G401 (cell line): Measurements from ENCODE around the gene TRAPPC14. TPM values are rescaled to one million over a fixed set of nuclear protein-coding genes. Genes with fewer than 3 reads are reported as not detected.

Experiments
- DNase-seq: peaks from one replicate; pipeline ENCODE4 v3.0.0-alpha.2; 2015; ENCODE audit warnings: low spot score
- in situ Hi-C: cut with HindIII; loops from 2 replicates; pipeline ENCODE4 v1.10.0; 2016; ENCODE audit warnings: low sequenced_read_pairs, mixed read lengths
- total RNA-seq: library from RNA; depleted of rRNA; stranded (reverse); fragments of >200 nt; shearing (Covaris generic); gene quantifications from 2 replicates; pipeline ENCODE4 v1.2.3, GENCODE V29; 2014

TRAPPC14 gene
- total RNA-seq, 1 experiment from 2014 or later = 14.4 TPM

- in situ Hi-C loops = no loop called here
- no peak for DNase-seq
These were observed 16.9 kb upstream of the TRAPPC14 start for GRCh38 chr7:100175296-100175935.

GRCh38 chr7:100174582-100174981, 16.1 kb upstream of the TRAPPC14 start:
- in situ Hi-C loops = no loop called here
- DNase-seq = no peak

GRCh38 chr7:100173806-100174495, 15.4 kb upstream of the TRAPPC14 start:
- DNase-seq = no peak
- in situ Hi-C loops = no loop called here

- in situ Hi-C loops = no loop called here
- no peak for DNase-seq
These were observed 13.3 kb upstream of the TRAPPC14 start for GRCh38 chr7:100171840-100172239.

- DNase-seq = no peak
These were observed 12.7 kb upstream of the TRAPPC14 start for GRCh38 chr7:100171087-100171681.

GRCh38 chr7:100170101-100170897, 11.8 kb upstream of the TRAPPC14 start:
- no peak for DNase-seq
- in situ Hi-C loops = no loop called here

More at GRCh38 chr7:100171087-100171681, 12.7 kb upstream of the TRAPPC14 start:
- in situ Hi-C loops = no loop called here

GRCh38 chr7:100169147-100169850, 10.8 kb upstream of the TRAPPC14 start:
- in situ Hi-C loops = no loop called here
- no peak for DNase-seq

- in situ Hi-C loops = no loop called here
- no peak for DNase-seq
These were observed 9.4 kb upstream of the TRAPPC14 start for GRCh38 chr7:100167912-100168323.

GRCh38 chr7:100166970-100167911, 8.7 kb upstream of the TRAPPC14 start:
- in situ Hi-C loops = no loop called here
- DNase-seq = no peak

GRCh38 chr7:100166317-100166940, 7.9 kb upstream of the TRAPPC14 start:
- in situ Hi-C loops = no loop called here
- DNase-seq = no peak

GRCh38 chr7:100163871-100164270, 5.3 kb upstream of the TRAPPC14 start:
- in situ Hi-C loops = no loop called here

GRCh38 chr7:100163006-100163531, 4.5 kb upstream of the TRAPPC14 start:
- DNase-seq = no peak

More at GRCh38 chr7:100163871-100164270, 5.3 kb upstream of the TRAPPC14 start:
- DNase-seq = no peak

GRCh38 chr7:100160067-100160466, 1.5 kb upstream of the TRAPPC14 start:
- no peak for DNase-seq
- in situ Hi-C loops = no loop called here

More at GRCh38 chr7:100163006-100163531, 4.5 kb upstream of the TRAPPC14 start:
- in situ Hi-C loops = no loop called here

GRCh38 chr7:100159099-100159623, 638 bp upstream of the TRAPPC14 start:
- DNase-seq = no peak
- in situ Hi-C loops = no loop called here

- DNase-seq = peak; percentile 65
- in situ Hi-C loops = no loop called here
These were observed 942 bp downstream of the TRAPPC14 start for GRCh38 chr7:100157334-100158228.

GRCh38 chr7:100157069-100157333, 1.5 kb downstream of the TRAPPC14 start:
- no peak for DNase-seq
- in situ Hi-C loops = no loop called here
